PFSK-1 (cell line): ENCODE results near the gene NOLC1.

Source experiments
- FOXP2 ChIP-seq: optimal IDR thresholded peaks from 2 replicates; pipeline ENCODE3; 2011; ENCODE audit warnings: borderline replicate concordance, control low read depth, inconsistent platforms; ENCODE audit not compliant: insufficient read depth; ENCODE audit errors: extremely low read length, extremely low read depth
- POLR2AphosphoS5 ChIP-seq: IDR thresholded peaks from 2 replicates; pipeline ENCODE4 v1.6.1; 2012; ENCODE audit warnings: low read depth, mild to moderate bottlenecking, control low read depth, low read length, moderate library complexity
- REST ChIP-seq, 2 experiments: IDR thresholded peaks; 2 replicates each; pipeline versions ENCODE4 v1.6.1 to v1.8.0; 2011 to 2012; ENCODE audit warnings: low read depth in 2 of 2, low read length in 2 of 2, control low read depth in 1 of 2, inconsistent platforms in 1 of 2, mild to moderate bottlenecking in 1 of 2, moderate library complexity in 1 of 2; ENCODE audit not compliant: insufficient read depth in 1 of 2
- SIN3A ChIP-seq: IDR thresholded peaks from 2 replicates; pipeline ENCODE4 v1.6.1; 2012; ENCODE audit warnings: mild to moderate bottlenecking, low read length, moderate library complexity, borderline replicate concordance; ENCODE audit not compliant: insufficient read depth
- TAF1 ChIP-seq: IDR thresholded peaks from 2 replicates; pipeline ENCODE4 v1.6.1; 2012; ENCODE audit warnings: low read length, control low read depth, borderline replicate concordance; ENCODE audit not compliant: insufficient read depth

GRCh38 chr10:102102421-102102820 is 49.8 kb upstream of the NOLC1 start:
- TF ChIP-seq POLR2AphosphoS5: no peak
- no peak for TF ChIP-seq TAF1
- no peak for TF ChIP-seq FOXP2
- no peak for TF ChIP-seq SIN3A
- no peak for TF ChIP-seq REST (IDR thresholded peaks at IDR 0.05; ENCODE audit: insufficient read depth in 1 of 2, low read depth in 2 of 2, low read length in 2 of 2)
